ENCODE results near the gene OGDH.

Gene OGDH

GRCh38 chr7:44748948-44749731 lies 142.7 kb downstream of the OGDH start:
- TF ChIP-seq MAX (IDR thresholded peaks at IDR 0.05), result 0 out of 2 replicates have a peak, but pooled peaks have one; percentile 11
- TF ChIP-seq CREB1 (IDR thresholded peaks at IDR 0.05; ENCODE audit: low read depth), result no peak
- no peak; the same call in 1 of the 2 replicates for TF ChIP-seq TAF1 (IDR thresholded peaks at IDR 0.05; ENCODE audit: low read depth)
- no peak for TF ChIP-seq FOXM1 (IDR thresholded peaks at IDR 0.05; ENCODE audit: borderline replicate concordance, low read depth)
- peak; percentile 72; the same call in 1 of the 2 replicates for TF ChIP-seq EGR1 (IDR thresholded peaks at IDR 0.05)
- 0 out of 2 replicates have a peak, but pooled peaks have one; percentile 32 for TF ChIP-seq TCF12 (IDR thresholded peaks at IDR 0.05; ENCODE audit: low read depth)

GRCh38 chr7:44749992-44750391 lies 143.6 kb downstream of the OGDH start:
- TF ChIP-seq YY1 (IDR thresholded peaks at IDR 0.05; ENCODE audit: low read depth) (no peak), TCF12 (IDR thresholded peaks at IDR 0.05; ENCODE audit: low read depth) (no peak), RAD21 (IDR thresholded peaks at IDR 0.05; ENCODE audit: low read depth) (no peak), NFIC (IDR thresholded peaks at IDR 0.05) (no peak), REST (IDR thresholded peaks at IDR 0.05; ENCODE audit: low read depth) (no peak), ZBTB7A (IDR thresholded peaks at IDR 0.05; ENCODE audit: low read depth) (no peak), MAX (IDR thresholded peaks at IDR 0.05) (no peak), EGR1 (IDR thresholded peaks at IDR 0.05) (no peak), FOXM1 (IDR thresholded peaks at IDR 0.05; ENCODE audit: borderline replicate concordance, low read depth) (no peak), CEBPB (IDR thresholded peaks at IDR 0.05) (no peak), USF1 (IDR thresholded peaks at IDR 0.05) (no peak), TEAD4 (IDR thresholded peaks at IDR 0.05) (no peak), CREB1 (IDR thresholded peaks at IDR 0.05; ENCODE audit: low read depth) (no peak), EP300 (IDR thresholded peaks at IDR 0.05; ENCODE audit: borderline replicate concordance) (no peak), TAF1 (IDR thresholded peaks at IDR 0.05; ENCODE audit: low read depth) (no peak)

- TF ChIP-seq CEBPB (IDR thresholded peaks at IDR 0.05), result no peak
- TF ChIP-seq NFIC (IDR thresholded peaks at IDR 0.05), result no peak
- no peak for TF ChIP-seq TAF1 (IDR thresholded peaks at IDR 0.05; ENCODE audit: low read depth)
- TF ChIP-seq YY1 (IDR thresholded peaks at IDR 0.05; ENCODE audit: low read depth), result no peak
- no peak for TF ChIP-seq FOXM1 (IDR thresholded peaks at IDR 0.05; ENCODE audit: borderline replicate concordance, low read depth)
These were observed 144.0 kb downstream of the OGDH start for GRCh38 chr7:44750424-44750823.

- TF ChIP-seq TEAD4 (IDR thresholded peaks at IDR 0.05) (0 out of 2 replicates have a peak, but pooled peaks have one; percentile 6), CEBPB (IDR thresholded peaks at IDR 0.05) (no peak), EP300 (IDR thresholded peaks at IDR 0.05; ENCODE audit: borderline replicate concordance) (no peak), TCF12 (IDR thresholded peaks at IDR 0.05; ENCODE audit: low read depth) (no peak), CREB1 (IDR thresholded peaks at IDR 0.05; ENCODE audit: low read depth) (no peak), USF1 (IDR thresholded peaks at IDR 0.05) (peak; percentile 72), TAF1 (IDR thresholded peaks at IDR 0.05; ENCODE audit: low read depth) (no peak)
These were observed 144.6 kb downstream of the OGDH start for GRCh38 chr7:44750921-44751571.

DNA sequence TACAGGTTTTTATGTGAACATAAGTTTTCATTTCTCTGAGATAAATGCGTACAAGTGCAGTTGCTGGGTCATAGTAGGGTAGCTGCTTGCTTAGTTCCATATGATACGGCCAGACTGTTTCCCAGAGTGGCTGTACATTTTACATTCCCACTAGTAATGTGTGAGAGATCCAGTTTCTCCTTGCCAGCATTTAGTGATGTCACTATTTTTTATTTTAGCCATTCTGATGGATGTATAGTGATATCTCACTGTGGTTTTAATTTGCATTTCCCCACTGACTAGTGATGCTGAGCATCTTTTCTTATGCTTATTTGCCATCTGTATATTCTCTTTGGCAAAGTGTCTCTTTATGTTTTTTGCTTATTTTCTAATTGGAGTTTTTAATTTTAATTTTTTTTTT lies 146.4 kb downstream of the OGDH start:
- TF ChIP-seq CEBPB (IDR thresholded peaks at IDR 0.05), result no peak
- TF ChIP-seq REST (IDR thresholded peaks at IDR 0.05; ENCODE audit: low read depth), result no peak
- TF ChIP-seq USF1 (IDR thresholded peaks at IDR 0.05), result no peak
- TF ChIP-seq CREB1 (IDR thresholded peaks at IDR 0.05; ENCODE audit: low read depth), result no peak
- TF ChIP-seq FOXM1 (IDR thresholded peaks at IDR 0.05; ENCODE audit: borderline replicate concordance, low read depth), result no peak
- no peak for TF ChIP-seq YY1 (IDR thresholded peaks at IDR 0.05; ENCODE audit: low read depth)
- TF ChIP-seq TCF12 (IDR thresholded peaks at IDR 0.05; ENCODE audit: low read depth), result no peak
- TF ChIP-seq NFIC (IDR thresholded peaks at IDR 0.05), result no peak
- TF ChIP-seq MAX (IDR thresholded peaks at IDR 0.05), result no peak
